K562 (cell line): Measurements from ENCODE around the gene POLR3C. TPM values are rescaled to one million over a fixed set of nuclear protein-coding genes. Genes with fewer than 3 reads are reported as not detected.

Experiments
- CBFA2T3 ChIP-seq: fragments of 450-650 bp; IDR thresholded peaks from 2 replicates; pipeline ENCODE4 v1.6.1; 2017
- CHD2 ChIP-seq: IDR thresholded peaks from 2 replicates; pipeline ENCODE4 v1.6.1; 2011; ENCODE audit warnings: low read depth, low read length
- CHD4 ChIP-seq: fragments of 200-600 bp; sonication (generic); IDR thresholded peaks from 3 replicates; pipeline ENCODE4 v1.6.1; 2012; ENCODE audit warnings: low read depth, mild to moderate bottlenecking, mixed read lengths, low read length, inconsistent platforms; ENCODE audit not compliant: insufficient read depth, insufficient replicate concordance, poor library complexity, severe bottlenecking
- CREB1 ChIP-seq, 2 experiments: sonication (generic) in 1 of 2; formaldehyde crosslinking in 1 of 2; IDR thresholded peaks; 2 replicates each; pipeline versions ENCODE4 v1.6.1 to v1.8.0; 2012 to 2022; ENCODE audit warnings: inconsistent platforms in 1 of 2, mild to moderate bottlenecking in 1 of 2, missing genetic modification reagents in 1 of 2, moderate library complexity in 1 of 2
- CSDE1 ChIP-seq, 2 experiments: fragments of 450-650 bp; IDR thresholded peaks; 2 replicates each; pipeline ENCODE4 v1.6.1; 2016; ENCODE audit warnings: mild to moderate bottlenecking in 1 of 2
- GABPB2 ChIP-seq: fragments of 250-450 bp; sonication (Bioruptor Pico); conservative IDR thresholded peaks from 2 replicates; pipeline ENCODE4 v1.5.1; 2021; ENCODE audit warnings: mild to moderate bottlenecking
- HNRNPH1 ChIP-seq: fragments of 200-400 bp; formaldehyde crosslinking; optimal IDR thresholded peaks from 2 replicates; pipeline ENCODE3; 2017; ENCODE audit warnings: low read depth, mild to moderate bottlenecking, low read length, moderate library complexity
- KAT8 ChIP-seq: fragments of 450-650 bp; IDR thresholded peaks from 2 replicates; pipeline ENCODE4 v1.6.1; 2016; ENCODE audit warnings: low read depth, mild to moderate bottlenecking
- LEF1 ChIP-seq: fragments of 450-650 bp; IDR thresholded peaks from 2 replicates; pipeline ENCODE4 v1.6.1; 2016; ENCODE audit warnings: mild to moderate bottlenecking
- PRMT5 ChIP-seq: sonication (generic); formaldehyde crosslinking; IDR thresholded peaks from 2 replicates; pipeline ENCODE4 v1.5.0; 2020; ENCODE audit warnings: missing genetic modification reagents
- PTRF ChIP-seq: fragments of 450-650 bp; IDR thresholded peaks from 2 replicates; pipeline ENCODE4 v1.6.1; 2016; ENCODE audit warnings: mild to moderate bottlenecking, missing genetic modification characterization, missing compliant biosample characterization
- RFX5 ChIP-seq: IDR thresholded peaks from 2 replicates; pipeline ENCODE4 v1.6.1; 2011; ENCODE audit warnings: low read depth, mild to moderate bottlenecking, improper control_type of control experiment, low read length
- SREBF1 ChIP-seq: fragments of 150-350 bp; IDR thresholded peaks from 2 replicates; pipeline ENCODE4 v1.6.1; 2014; ENCODE audit warnings: antibody characterized with exemption, low read depth, low read length, borderline replicate concordance
- TRIM24 ChIP-seq, 2 experiments: fragments of 450-650 bp; IDR thresholded peaks; 2 replicates each; pipeline ENCODE4 v1.6.1; 2016
- ZBTB8A ChIP-seq: fragments of 450-650 bp; IDR thresholded peaks from 2 replicates; pipeline ENCODE4 v1.6.1; 2018; ENCODE audit warnings: mild to moderate bottlenecking, moderate library complexity; ENCODE audit not compliant: partially characterized antibody
- ZFX ChIP-seq: sonication (generic); formaldehyde crosslinking; IDR thresholded peaks from 2 replicates; pipeline ENCODE4 v1.8.0; 2022; ENCODE audit warnings: mild to moderate bottlenecking, missing genetic modification reagents, moderate library complexity
- ZNF384 ChIP-seq: IDR thresholded peaks from 2 replicates; pipeline ENCODE4 v1.6.1; 2012; ENCODE audit warnings: low read depth, low read length, improper control_type of control experiment
- polyA plus RNA-seq, 8 experiments: library from polyadenylated mRNA; depleted of rRNA in 4 of 8; stranded (reverse) in 5 of 8; unstranded in 3 of 8; fragments of >200 nt; fragmentation: Nextera tagmentation in 2 of 8; fragmentation: Illumina TruSeq in 1 of 8; extraction: Ambion mirVana in 2 of 8; extraction: Trizol in 1 of 8; gene quantifications; 2 replicates each; pipeline versions ENCODE4 v1.2.1 to v1.2.3, GENCODE V29; 2011 to 2014; ENCODE audit warnings: inconsistent platforms in 1 of 8, missing spikeins in 1 of 8
- total RNA-seq, 7 experiments: library from RNA; depleted of rRNA in 6 of 7; stranded (reverse); fragments of >200 nt in 6 of 7; fragmentation: Illumina TruSeq in 2 of 7; extraction: Trizol in 2 of 7; gene quantifications; 2 replicates each; pipeline versions ENCODE4 v1.2.1 to v1.2.3, GENCODE V29; 2011 to 2021; ENCODE audit warnings: low replicate concordance in 1 of 7
- TF ChIP-seq, protein P1 (sequence below): fragments of 450-650 bp; IDR thresholded peaks from 2 replicates; pipeline ENCODE4 v1.6.1; 2016; ENCODE audit warnings: missing biosample characterization, missing genetic modification characterization
- TF ChIP-seq, protein P2 (sequence below): IDR thresholded peaks from 3 replicates; pipeline ENCODE4 v1.6.1; 2011; ENCODE audit warnings: borderline replicate concordance, mild to moderate bottlenecking, moderate library complexity; ENCODE audit not compliant: insufficient read length; ENCODE audit errors: extremely low read depth
- TF ChIP-seq, protein P3 (sequence below): fragments of 450-650 bp; IDR thresholded peaks from 2 replicates; pipeline ENCODE4 v1.6.1; 2016
- TF ChIP-seq, protein P4 (sequence below): fragments of 450-650 bp; IDR thresholded peaks from 2 replicates; pipeline ENCODE4 v1.6.1; 2016; ENCODE audit warnings: mild to moderate bottlenecking

The POLR3C gene
- total and polyA plus RNA-seq, 9 of the 15 experiments (the other 6 are each of a cell fraction or from before 2014, with no cell fraction given) = 19.7 to 64.1 (median 45.2) TPM

DNA sequence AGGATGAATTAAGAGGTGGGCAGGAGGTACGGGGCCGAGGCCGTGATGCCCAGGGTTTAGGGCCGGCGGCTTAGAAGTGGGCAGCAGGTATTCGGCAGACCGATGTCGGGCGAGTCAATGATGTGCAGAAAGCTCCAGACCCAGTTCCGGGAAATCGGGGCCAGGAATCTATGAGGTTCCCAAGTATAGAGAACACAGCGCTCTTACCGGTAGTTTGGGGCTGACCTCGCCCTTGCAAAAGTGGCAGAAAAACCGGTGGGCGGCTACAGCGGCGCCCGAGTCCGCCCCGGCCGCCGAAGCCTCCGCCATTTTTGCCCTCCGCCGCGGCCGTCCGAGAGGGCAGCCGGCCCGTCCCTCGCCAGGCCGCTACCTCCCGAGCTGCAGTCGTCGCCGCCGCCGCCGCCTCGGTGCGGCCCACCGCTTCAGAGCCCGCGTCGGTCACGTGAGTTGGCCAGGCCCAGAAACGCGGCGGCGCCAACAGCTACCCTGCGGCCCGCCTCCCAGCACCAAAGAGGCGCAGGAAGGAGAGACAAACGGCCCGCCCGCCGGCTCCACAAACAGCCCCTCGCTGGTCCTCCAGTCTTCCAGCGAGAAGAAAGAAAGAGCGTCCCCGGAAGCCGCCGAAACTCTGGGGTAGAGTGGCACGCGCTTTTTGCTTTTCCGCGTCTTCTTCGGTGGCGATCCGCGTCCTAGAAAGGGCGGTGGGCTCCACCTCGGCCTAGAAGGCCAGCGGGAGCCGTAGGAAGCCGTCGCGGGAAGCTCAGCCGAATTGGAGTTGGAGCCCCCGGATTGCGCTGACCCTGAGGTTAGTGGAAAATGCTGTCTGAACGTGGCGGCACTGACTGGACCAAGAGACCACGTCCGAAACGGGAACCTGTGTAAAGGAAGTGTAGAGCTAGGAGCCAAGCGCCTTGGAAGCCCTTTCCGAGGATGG is at the start of gene POLR3C, which contains the start of gene RNF115 (continued):
- no peak for TF ChIP-seq CSDE1 (IDR thresholded peaks at IDR 0.05)
- TF ChIP-seq, protein P1, sequence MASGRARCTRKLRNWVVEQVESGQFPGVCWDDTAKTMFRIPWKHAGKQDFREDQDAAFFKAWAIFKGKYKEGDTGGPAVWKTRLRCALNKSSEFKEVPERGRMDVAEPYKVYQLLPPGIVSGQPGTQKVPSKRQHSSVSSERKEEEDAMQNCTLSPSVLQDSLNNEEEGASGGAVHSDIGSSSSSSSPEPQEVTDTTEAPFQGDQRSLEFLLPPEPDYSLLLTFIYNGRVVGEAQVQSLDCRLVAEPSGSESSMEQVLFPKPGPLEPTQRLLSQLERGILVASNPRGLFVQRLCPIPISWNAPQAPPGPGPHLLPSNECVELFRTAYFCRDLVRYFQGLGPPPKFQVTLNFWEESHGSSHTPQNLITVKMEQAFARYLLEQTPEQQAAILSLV (tag) = no peak
- TF ChIP-seq, protein P2, sequence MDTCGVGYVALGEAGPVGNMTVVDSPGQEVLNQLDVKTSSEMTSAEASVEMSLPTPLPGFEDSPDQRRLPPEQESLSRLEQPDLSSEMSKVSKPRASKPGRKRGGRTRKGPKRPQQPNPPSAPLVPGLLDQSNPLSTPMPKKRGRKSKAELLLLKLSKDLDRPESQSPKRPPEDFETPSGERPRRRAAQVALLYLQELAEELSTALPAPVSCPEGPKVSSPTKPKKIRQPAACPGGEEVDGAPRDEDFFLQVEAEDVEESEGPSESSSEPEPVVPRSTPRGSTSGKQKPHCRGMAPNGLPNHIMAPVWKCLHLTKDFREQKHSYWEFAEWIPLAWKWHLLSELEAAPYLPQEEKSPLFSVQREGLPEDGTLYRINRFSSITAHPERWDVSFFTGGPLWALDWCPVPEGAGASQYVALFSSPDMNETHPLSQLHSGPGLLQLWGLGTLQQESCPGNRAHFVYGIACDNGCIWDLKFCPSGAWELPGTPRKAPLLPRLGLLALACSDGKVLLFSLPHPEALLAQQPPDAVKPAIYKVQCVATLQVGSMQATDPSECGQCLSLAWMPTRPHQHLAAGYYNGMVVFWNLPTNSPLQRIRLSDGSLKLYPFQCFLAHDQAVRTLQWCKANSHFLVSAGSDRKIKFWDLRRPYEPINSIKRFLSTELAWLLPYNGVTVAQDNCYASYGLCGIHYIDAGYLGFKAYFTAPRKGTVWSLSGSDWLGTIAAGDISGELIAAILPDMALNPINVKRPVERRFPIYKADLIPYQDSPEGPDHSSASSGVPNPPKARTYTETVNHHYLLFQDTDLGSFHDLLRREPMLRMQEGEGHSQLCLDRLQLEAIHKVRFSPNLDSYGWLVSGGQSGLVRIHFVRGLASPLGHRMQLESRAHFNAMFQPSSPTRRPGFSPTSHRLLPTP = no peak
- no peak for TF ChIP-seq PRMT5 (CRISPR knock-in tag)
- TF ChIP-seq CREB1 (IDR thresholded peaks at IDR 0.05) = no peak
- 0 out of 2 replicates have a peak, but pooled peaks have one; percentile 37 for TF ChIP-seq CREB1 (CRISPR knock-in tag; IDR thresholded peaks at IDR 0.05)
- TF ChIP-seq TRIM24 (IDR thresholded peaks at IDR 0.05) = 0 out of 4 replicates have a peak, but pooled peaks of 1 of the 2 experiments have one; percentile 9
- no peak for TF ChIP-seq PTRF (tag)
- no peak for TF ChIP-seq LEF1
- TF ChIP-seq HNRNPH1 = no peak
- no peak for TF ChIP-seq GABPB2 (CRISPR knock-in tag)
- no peak for TF ChIP-seq ZNF384
- TF ChIP-seq CBFA2T3 = no peak
- no peak for TF ChIP-seq CHD2
- TF ChIP-seq, protein P3, sequence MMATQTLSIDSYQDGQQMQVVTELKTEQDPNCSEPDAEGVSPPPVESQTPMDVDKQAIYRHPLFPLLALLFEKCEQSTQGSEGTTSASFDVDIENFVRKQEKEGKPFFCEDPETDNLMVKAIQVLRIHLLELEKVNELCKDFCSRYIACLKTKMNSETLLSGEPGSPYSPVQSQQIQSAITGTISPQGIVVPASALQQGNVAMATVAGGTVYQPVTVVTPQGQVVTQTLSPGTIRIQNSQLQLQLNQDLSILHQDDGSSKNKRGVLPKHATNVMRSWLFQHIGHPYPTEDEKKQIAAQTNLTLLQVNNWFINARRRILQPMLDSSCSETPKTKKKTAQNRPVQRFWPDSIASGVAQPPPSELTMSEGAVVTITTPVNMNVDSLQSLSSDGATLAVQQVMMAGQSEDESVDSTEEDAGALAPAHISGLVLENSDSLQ = peak; percentile 29; the same call in 1 of the 2 replicates
- TF ChIP-seq CHD4 = no peak
- TF ChIP-seq RFX5 = no peak
- TF ChIP-seq, protein P4, sequence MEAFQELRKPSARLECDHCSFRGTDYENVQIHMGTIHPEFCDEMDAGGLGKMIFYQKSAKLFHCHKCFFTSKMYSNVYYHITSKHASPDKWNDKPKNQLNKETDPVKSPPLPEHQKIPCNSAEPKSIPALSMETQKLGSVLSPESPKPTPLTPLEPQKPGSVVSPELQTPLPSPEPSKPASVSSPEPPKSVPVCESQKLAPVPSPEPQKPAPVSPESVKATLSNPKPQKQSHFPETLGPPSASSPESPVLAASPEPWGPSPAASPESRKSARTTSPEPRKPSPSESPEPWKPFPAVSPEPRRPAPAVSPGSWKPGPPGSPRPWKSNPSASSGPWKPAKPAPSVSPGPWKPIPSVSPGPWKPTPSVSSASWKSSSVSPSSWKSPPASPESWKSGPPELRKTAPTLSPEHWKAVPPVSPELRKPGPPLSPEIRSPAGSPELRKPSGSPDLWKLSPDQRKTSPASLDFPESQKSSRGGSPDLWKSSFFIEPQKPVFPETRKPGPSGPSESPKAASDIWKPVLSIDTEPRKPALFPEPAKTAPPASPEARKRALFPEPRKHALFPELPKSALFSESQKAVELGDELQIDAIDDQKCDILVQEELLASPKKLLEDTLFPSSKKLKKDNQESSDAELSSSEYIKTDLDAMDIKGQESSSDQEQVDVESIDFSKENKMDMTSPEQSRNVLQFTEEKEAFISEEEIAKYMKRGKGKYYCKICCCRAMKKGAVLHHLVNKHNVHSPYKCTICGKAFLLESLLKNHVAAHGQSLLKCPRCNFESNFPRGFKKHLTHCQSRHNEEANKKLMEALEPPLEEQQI = no peak
- TF ChIP-seq ZFX (CRISPR knock-in tag) = peak; percentile 98
- no peak for TF ChIP-seq KAT8
- TF ChIP-seq SREBF1 = no peak
- TF ChIP-seq ZBTB8A = no peak
